ENCODE results near the gene E2F2. TPM values are rescaled to one million over a fixed set of nuclear protein-coding genes. Genes with fewer than 3 reads are reported as not detected.

E2F2 gene
- total RNA-seq, 1 experiment from 2014 or later, result 16.3 TPM

- TF ChIP-seq, protein P1, sequence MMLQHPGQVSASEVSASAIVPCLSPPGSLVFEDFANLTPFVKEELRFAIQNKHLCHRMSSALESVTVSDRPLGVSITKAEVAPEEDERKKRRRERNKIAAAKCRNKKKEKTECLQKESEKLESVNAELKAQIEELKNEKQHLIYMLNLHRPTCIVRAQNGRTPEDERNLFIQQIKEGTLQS (IDR thresholded peaks at IDR 0.05), result no peak
- TF ChIP-seq POLR2A (IDR thresholded peaks at IDR 0.05; ENCODE audit: borderline replicate concordance, extremely low read depth, insufficient read depth, insufficient read length) (no peak), FOSL1 (IDR thresholded peaks at IDR 0.05; ENCODE audit: low read depth) (no peak)
- TF ChIP-seq, protein P2, sequence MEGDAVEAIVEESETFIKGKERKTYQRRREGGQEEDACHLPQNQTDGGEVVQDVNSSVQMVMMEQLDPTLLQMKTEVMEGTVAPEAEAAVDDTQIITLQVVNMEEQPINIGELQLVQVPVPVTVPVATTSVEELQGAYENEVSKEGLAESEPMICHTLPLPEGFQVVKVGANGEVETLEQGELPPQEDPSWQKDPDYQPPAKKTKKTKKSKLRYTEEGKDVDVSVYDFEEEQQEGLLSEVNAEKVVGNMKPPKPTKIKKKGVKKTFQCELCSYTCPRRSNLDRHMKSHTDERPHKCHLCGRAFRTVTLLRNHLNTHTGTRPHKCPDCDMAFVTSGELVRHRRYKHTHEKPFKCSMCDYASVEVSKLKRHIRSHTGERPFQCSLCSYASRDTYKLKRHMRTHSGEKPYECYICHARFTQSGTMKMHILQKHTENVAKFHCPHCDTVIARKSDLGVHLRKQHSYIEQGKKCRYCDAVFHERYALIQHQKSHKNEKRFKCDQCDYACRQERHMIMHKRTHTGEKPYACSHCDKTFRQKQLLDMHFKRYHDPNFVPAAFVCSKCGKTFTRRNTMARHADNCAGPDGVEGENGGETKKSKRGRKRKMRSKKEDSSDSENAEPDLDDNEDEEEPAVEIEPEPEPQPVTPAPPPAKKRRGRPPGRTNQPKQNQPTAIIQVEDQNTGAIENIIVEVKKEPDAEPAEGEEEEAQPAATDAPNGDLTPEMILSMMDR (IDR thresholded peaks at IDR 0.05 in 2 of 3, conservative IDR thresholded peaks at IDR 0.05 in 1 of 3; ENCODE audit: borderline replicate concordance in 1 of 3, insufficient read depth in 1 of 3, low read depth in 2 of 3, low read length in 2 of 3), result no peak
These were observed 67.7 kb downstream of the E2F2 start (continued) for GRCh38 chr1:23463286-23463685.

DNA sequence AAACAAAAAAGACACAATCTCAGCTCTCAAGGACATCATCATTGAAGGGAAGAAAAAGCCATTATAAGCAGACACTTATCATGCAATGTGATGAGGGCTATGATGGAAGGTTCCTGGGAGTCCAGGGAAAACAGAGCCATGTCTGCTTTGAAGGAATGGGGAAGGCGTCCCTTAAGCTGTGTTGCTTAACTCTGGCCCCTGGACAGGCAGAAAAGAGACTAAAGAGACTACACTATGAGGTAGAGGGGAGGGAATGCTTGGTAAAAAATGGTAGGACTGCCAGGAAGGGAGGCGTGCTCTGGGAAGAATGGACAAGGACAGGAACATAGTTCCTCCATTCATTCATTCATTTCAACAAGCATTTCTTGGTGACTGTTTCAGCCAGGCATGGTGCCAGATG is 68.3 kb downstream of the E2F2 start:
- H3K9ac ChIP-seq (ENCODE audit: low read length), result no peak overlapping the region
- H3K4me1 ChIP-seq (ENCODE audit: control insufficient read depth in 1 of 2, insufficient read depth in 2 of 2, low read length in 2 of 2), result no peaks in the 10 kb centered on the region
- RAD21 ChIA-PET (ENCODE audit: low non-redundant PET in 1 of 2, low total read pairs in 2 of 2, uncharacterized antibody in 2 of 2, unreplicated experiment in 2 of 2), result no interaction called here
- DNase-seq (ENCODE audit: low read depth, low spot score) (no peak), ATAC-seq (no peak)
- POLR2A ChIA-PET, result no interaction called here
- H3K27ac ChIP-seq (ENCODE audit: low read depth, low read length), result no peak overlapping the region
- no peaks in the 10 kb centered on the region for H4K20me1 ChIP-seq (ENCODE audit: insufficient read depth)
- H3K9me3 ChIP-seq (ENCODE audit: control insufficient read depth in 1 of 2, insufficient read depth in 1 of 2, low read depth in 1 of 2, low read length in 2 of 2), result no peaks in the 10 kb centered on the region
- no peaks in the 10 kb centered on the region for H3K9me2 ChIP-seq (ENCODE audit: insufficient read depth)
- H3K27me3 ChIP-seq (ENCODE audit: insufficient read depth, low read length), result no peaks in the 10 kb centered on the region
- no TSS peak for BruUV-seq (replicated peaks)
- no peaks in the 10 kb centered on the region for H3K36me3 ChIP-seq (ENCODE audit: control insufficient read depth in 1 of 2, insufficient read depth in 2 of 2, low read length in 2 of 2)
- H3K79me2 ChIP-seq (ENCODE audit: insufficient read depth, low read length), result no peaks in the 10 kb centered on the region
- no peak overlapping the region for H2AFZ ChIP-seq (ENCODE audit: low read depth, low read length, poor library complexity, severe bottlenecking)
- intact Hi-C loops (cut with micrococcal nuclease), result no loop called here
- H3K4me3 ChIP-seq (replicated peaks in 1 of 2; ENCODE audit: low read depth in 1 of 2, low read length in 2 of 2), result no peak overlapping the region
- no peak overlapping the region for H3K4me2 ChIP-seq (ENCODE audit: low read length)
- CTCF ChIA-PET, result interaction anchor here (1.2 kb wide), 1 partner anchor 278 kb away, joined by 3 read pairs; no protein-coding TSS in a partner anchor
- TF ChIP-seq ZFX (IDR thresholded peaks at IDR 0.05), result no peak
- TF ChIP-seq MAX (IDR thresholded peaks at IDR 0.05), result no peak
- TF ChIP-seq POLR2AphosphoS5 (IDR thresholded peaks at IDR 0.05; ENCODE audit: low read depth, low read length), result no peak
- no peak for TF ChIP-seq RAD21 (IDR thresholded peaks at IDR 0.05; ENCODE audit: low read depth)
- no peak for TF ChIP-seq ZNF274 (IDR thresholded peaks at IDR 0.05; ENCODE audit: low read depth, low read length)
- no peak for TF ChIP-seq EZH2phosphoT487 (IDR thresholded peaks at IDR 0.05; ENCODE audit: borderline replicate concordance)
- TF ChIP-seq EZH2 (IDR thresholded peaks at IDR 0.05), result no peak
- TF ChIP-seq, protein P1 (IDR thresholded peaks at IDR 0.05), result no peak
- TF ChIP-seq SP1 (IDR thresholded peaks at IDR 0.05; ENCODE audit: low read depth), result no peak
- TF ChIP-seq SRF (IDR thresholded peaks at IDR 0.05; ENCODE audit: low read depth), result no peak
- no peak for TF ChIP-seq FOSL1 (IDR thresholded peaks at IDR 0.05; ENCODE audit: low read depth)
- TF ChIP-seq ZBTB33 (IDR thresholded peaks at IDR 0.05; ENCODE audit: extremely low read depth, insufficient replicate concordance, low read length), result no peak
- no peak for TF ChIP-seq CBX3 (IDR thresholded peaks at IDR 0.05; ENCODE audit: low read depth)
- TF ChIP-seq, protein P3, sequence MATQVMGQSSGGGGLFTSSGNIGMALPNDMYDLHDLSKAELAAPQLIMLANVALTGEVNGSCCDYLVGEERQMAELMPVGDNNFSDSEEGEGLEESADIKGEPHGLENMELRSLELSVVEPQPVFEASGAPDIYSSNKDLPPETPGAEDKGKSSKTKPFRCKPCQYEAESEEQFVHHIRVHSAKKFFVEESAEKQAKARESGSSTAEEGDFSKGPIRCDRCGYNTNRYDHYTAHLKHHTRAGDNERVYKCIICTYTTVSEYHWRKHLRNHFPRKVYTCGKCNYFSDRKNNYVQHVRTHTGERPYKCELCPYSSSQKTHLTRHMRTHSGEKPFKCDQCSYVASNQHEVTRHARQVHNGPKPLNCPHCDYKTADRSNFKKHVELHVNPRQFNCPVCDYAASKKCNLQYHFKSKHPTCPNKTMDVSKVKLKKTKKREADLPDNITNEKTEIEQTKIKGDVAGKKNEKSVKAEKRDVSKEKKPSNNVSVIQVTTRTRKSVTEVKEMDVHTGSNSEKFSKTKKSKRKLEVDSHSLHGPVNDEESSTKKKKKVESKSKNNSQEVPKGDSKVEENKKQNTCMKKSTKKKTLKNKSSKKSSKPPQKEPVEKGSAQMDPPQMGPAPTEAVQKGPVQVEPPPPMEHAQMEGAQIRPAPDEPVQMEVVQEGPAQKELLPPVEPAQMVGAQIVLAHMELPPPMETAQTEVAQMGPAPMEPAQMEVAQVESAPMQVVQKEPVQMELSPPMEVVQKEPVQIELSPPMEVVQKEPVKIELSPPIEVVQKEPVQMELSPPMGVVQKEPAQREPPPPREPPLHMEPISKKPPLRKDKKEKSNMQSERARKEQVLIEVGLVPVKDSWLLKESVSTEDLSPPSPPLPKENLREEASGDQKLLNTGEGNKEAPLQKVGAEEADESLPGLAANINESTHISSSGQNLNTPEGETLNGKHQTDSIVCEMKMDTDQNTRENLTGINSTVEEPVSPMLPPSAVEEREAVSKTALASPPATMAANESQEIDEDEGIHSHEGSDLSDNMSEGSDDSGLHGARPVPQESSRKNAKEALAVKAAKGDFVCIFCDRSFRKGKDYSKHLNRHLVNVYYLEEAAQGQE (IDR thresholded peaks at IDR 0.05; ENCODE audit: low read depth), result no peak
- TF ChIP-seq TCF7L2 (IDR thresholded peaks at IDR 0.05; ENCODE audit: borderline replicate concordance, extremely low read depth, insufficient read depth, insufficient read length), result no peak
- TF ChIP-seq ELF1 (IDR thresholded peaks at IDR 0.05; ENCODE audit: borderline replicate concordance, low read depth), result no peak

Data from HCT116 (cell line).